Fibroblast of skin of left biceps (primary cell): ENCODE results near the gene GOLPH3.

ENCODE experiments used
- DNase-seq, 2 experiments: peaks; one replicate each; pipeline ENCODE4 v3.0.0-alpha.2; 2013; ENCODE audit warnings: low read depth in 2 of 2

The GOLPH3 gene

DNA sequence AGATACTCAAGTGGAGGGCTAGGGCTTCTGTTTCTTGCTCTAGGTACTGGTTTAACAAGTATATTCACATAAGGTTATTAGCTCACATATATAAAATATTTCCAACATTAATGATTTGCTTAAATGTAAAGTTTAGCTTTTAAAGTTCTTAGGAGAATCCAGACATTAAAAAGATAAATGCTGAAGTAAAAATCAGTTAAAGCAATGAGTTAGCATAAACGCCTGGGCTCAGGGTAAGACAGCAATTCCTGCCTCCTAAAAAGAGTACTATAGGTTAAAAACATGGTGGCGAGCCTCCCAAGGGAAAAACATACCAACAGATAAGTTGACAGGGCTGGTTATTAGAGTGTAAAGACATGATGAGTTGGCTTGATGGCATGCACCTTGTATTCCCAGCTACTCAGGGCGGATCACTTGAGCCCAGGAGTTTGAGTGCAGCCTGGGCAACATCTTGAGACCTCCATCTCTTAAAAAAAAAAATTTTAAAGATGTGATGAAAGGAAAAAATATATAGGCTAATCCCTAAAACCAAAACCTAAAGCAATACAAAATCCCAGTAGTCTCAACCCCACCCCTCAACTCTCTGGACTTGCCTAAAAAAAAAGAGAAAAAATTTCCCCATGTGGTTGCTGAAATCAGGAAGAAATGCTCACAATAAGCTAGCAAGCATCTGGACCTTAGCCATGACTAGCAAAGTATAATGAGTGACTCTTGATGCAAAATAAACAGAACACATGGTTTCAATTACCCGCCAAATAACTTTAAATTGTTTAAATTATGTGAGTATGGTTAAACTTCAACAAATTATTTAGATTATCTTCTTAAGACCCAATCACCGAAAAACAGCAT, 3.6 kb downstream of the GOLPH3 start:
- DNase-seq, result peak; percentile 97 to 98

- no peak for DNase-seq
These were observed 5.6 kb downstream of the GOLPH3 start for GRCh38 chr5:32168460-32169033.

GRCh38 chr5:32165597-32165996, 8.5 kb downstream of the GOLPH3 start:
- DNase-seq, result no peak

DNA sequence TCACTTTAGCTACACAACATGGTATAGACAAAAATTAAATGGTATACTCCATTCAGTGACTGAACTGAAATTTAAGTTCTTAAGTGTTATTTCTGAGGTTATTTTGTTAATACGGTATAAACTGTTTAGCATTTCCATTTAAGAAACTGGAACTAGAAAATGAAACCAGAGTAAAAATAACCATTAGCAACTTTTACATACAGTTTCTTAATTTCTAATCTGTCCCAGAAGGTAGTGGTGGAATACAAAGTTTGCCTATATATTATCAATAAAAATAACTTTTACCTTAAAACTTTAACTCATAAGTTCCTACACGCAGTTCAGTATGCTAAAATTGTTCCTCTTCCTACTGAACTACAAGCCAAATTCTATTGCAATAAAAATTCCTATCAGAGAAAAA, 10.3 kb downstream of the GOLPH3 start:
- no peak for DNase-seq

DNA sequence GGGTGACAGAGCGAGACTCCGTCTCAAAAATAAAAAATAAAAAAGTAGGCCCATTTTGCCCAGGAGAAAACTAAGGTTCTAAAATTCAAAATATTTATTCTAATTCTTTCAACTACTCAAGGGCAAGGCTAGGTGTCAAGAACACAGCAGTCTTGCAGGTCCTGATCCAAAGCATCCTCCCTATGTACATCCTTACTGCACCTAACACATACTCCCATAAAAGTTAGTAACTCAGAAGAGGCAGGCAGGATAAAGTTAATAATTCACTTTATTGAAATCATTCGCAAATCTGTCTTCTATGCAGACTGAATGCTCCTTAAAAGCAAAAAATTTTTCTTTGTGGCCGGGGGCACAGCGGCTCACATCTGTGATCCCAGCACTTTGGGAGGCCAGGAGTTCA, 11.1 kb downstream of the GOLPH3 start:
- no peak for DNase-seq

DNA sequence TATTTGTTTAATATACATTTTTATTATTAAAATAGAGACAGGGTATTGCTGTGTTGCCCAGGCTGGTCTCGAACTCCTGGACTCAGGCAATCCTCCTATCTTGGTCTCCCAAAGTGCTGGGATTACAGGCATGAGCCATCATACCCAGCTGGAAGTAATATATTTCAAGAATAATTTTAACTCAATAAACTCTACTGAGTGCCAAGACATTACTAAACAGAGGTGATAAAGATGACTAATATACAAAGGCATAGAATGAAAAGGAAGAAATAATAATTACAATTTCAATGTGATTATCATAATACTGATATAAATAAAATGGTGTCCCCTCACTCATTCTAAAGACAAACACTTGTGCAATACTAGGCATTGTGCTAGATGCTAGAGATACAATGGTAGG, 13.9 kb downstream of the GOLPH3 start:
- no peak for DNase-seq

- DNase-seq, result no peak
These were observed 14.6 kb downstream of the GOLPH3 start for GRCh38 chr5:32159328-32160072.

GRCh38 chr5:32158679-32158975, 15.5 kb downstream of the GOLPH3 start:
- DNase-seq, result no peak

GRCh38 chr5:32157078-32157477, 17.0 kb downstream of the GOLPH3 start:
- no peak for DNase-seq

DNA sequence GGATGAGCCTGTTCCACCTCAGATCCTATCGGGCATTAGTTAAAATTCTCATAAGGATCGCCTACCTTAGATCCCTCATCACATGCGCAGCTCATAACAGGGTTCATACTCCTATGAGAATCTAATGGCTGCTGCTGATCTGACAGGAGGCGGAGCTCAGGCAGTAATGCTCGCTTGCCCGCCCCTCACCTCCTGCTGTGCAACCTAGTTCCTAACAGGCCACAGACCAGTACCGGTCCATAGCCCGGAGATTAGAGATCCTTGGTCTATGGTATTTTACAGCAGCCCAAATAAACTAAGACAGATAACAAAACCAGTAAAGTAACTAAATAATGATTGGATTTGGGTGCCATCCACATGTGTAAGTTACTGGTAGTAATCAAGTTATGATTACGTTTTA, 17.5 kb downstream of the GOLPH3 start:
- DNase-seq, result no peak

DNA sequence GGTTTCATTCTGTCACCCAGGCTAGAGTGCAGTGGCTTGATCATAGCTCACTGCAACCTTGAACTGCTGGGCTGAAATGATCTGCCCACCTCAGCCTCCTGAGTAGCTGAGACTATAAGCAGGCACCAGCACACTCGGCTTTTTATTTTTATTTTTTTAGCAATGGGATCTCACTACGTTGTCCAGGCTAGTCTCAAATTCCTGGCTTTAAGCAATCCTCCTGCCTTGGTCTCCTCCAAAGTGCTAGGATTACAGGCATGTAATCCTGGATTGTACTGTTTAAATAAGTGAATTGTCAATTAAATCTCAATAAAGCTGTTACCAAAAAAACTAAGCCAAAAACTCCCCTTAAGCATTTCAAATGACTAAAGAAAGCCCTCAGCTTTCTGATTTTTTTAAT, 18.9 kb downstream of the GOLPH3 start:
- DNase-seq, result no peak

GRCh38 chr5:32153723-32154122, 20.4 kb downstream of the GOLPH3 start:
- no peak for DNase-seq

DNA sequence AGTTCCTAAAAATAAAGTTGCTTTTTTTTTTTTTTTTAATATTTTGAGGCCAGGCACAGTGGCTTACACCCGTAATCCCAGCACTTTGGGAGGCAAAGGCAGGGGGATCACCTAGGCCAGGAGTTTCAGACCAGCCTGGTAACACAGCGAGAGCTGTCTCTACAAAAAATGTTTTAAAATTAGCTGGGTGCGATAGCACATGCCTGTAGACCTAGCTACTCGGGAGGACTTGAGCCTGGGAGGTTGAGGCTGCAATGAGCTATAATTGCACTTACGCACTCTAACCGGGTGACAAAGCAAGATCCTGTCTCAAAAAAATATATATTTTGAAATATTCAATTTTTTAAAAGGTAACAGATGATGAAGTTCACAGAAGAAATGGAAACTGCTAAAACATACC, 22.9 kb downstream of the GOLPH3 start:
- no peak for DNase-seq

DNA sequence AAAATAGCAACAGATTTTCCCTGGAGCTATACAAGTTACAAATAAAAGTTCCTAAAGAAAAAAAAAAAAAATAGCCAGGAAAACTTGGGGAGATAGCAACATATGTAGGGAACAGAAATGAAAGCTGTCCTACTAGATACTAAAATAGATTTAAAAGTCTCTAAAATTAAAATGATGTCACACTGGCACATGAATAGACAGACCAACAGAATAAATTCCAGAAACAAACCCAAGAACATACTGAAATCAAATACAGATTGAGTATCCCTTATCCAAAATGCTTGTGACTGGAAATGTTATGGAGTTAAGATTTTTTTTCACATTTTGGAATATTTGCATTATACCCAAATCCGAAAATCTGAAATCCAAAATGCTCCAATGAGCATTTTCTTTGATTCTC, 23.8 kb downstream of the GOLPH3 start:
- no peak for DNase-seq

DNA sequence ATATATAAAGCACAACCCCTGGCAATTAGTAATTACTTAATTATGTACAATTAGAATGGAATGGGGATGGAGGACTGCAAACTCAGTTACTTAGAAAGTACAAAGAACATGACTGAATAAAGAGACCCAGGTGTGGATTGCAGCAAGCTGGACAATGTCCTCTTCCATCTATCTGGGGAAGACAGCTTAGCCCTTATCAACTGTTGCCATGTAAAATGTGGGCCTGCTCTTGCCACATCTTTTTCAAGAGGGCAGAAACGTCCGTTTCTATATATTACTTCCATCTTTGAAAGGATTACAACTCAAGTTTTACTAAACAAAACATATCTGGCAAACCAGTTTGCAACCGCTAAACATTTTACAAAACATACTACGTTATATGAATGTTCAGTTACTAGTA, 26.2 kb downstream of the GOLPH3 start:
- DNase-seq, result no peak

GRCh38 chr5:32147236-32147635, 26.9 kb downstream of the GOLPH3 start:
- no peak for DNase-seq

DNA sequence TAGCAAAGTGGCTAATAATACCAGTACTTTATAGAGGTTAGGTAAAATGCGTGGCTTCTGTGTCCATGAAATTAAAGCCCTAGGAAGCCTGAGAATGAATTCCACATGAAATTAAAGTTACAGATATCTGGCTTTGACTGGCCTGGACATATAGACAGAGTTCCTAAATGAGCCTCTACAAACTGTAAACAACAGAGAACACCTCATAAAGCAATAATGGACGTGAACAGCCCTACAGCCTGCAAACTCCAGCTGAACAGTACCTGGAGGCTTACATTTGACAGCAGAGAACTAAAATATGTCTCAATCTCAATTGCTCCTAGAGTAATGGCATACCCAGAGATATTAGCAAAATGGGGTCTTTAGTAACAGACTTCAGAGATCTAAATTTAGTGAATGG, 28.7 kb downstream of the GOLPH3 start:
- DNase-seq, result no peak

DNA sequence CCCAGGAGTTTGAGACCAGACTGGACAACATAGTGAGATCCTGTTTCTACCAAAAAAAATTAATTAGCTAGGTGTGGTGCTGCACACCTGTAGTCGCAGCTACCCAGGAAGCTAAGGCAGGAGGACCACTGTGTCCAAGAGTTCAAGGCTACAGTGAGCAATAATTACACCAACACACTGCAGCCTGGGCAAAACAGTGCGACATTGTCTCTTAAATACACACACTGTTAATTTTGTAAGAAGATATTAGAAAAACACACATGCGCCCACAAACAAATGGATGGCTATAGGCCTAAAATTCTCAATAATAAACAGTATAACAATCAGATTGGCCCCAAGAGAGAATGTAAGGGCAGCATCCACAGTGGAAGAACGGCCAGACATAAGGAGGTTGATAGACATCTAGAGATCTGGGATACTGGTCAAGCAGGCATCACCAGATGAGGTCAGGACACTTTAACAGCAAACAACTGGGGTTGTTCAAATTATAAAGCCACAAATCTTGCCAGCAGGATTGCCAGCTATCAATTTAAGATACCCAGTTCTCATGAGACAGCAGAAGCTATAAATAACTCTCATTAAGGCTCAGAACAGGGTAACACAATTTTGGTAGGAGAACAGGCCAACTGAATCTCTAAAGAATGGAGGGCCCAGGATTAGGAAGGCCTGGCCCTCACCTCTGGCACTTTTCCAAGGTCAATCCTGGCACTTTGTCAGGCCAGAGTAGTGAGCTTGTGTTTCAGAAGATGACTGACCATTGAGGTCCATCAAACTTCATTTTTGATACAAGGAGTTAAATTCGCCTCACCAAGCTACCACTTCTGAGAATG, 29.5 kb downstream of the GOLPH3 start:
- no peak for DNase-seq

GRCh38 chr5:32143617-32144377, 30.3 kb downstream of the GOLPH3 start:
- no peak for DNase-seq

GRCh38 chr5:32138839-32139493, 35.2 kb downstream of the GOLPH3 start:
- no peak for DNase-seq

DNA sequence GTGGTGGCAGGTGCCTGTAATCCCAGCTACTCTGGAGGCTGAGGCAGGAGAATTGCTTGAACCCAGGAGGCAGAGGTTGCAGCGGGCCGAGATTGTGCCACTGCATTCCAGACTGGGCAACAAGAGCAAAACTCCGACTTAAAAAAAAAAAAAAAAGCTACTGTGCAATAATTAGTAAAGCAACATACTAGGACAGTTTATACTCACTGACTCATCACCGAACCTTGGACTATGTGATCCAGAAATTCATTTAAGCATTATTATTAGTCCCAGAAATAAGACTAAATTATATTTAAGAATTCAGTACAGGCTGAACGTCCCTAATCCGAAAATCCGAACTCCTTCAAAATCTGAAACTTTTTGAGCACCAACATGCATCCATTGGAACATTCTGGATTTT, 37.8 kb downstream of the GOLPH3 start:
- no peak for DNase-seq
